Activated CD8-positive, alpha-beta T cell treated with anti-CD3 and anti-CD28 coated beads for 36 hours (primary cell): ENCODE data around the gene LRRC72. TPM values are rescaled to one million over a fixed set of nuclear protein-coding genes. Genes with fewer than 3 reads are reported as not detected.
"Not testable (repeated sequence)": the region's sequence is repeated elsewhere in the genome, so short reads cannot be mapped to it uniquely, and the experiment has no call there.

Source experiments
- ATAC-seq: fragments of 200-7000 bp; cut with Tn5 transposase; one replicate; pipeline ENCODE4 v1.10.0; 2021; ENCODE audit warnings: mild to moderate bottlenecking, moderate library complexity
- CTCF ChIA-PET: fragments of 350-600 bp; sonication (Branson Sonifier 250); formaldehyde crosslinking; loops from one replicate; lab custom pipeline; 2021; ENCODE audit warnings: antibody characterized with exemption; lab: Charles Lee
- POLR2A ChIA-PET: fragments of 350-600 bp; sonication (Branson Sonifier 250); formaldehyde crosslinking; loops from one replicate; lab custom pipeline; 2021; ENCODE audit warnings: antibody characterized with exemption; lab: Charles Lee
- DNase-seq: peaks from one replicate; pipeline ENCODE4 v3.0.0-alpha.2; 2020
- H3K27ac Mint-ChIP-seq: one replicate; pipeline ENCODE4 v1.8.0; 2021; ENCODE audit warnings: mild to moderate bottlenecking, mixed read lengths
- H3K27me3 Mint-ChIP-seq: one replicate; pipeline ENCODE4 v1.8.0; 2021; ENCODE audit warnings: mixed read lengths
- H3K36me3 Mint-ChIP-seq: one replicate; pipeline ENCODE4 v1.8.0; 2021; ENCODE audit warnings: low read depth, mixed read lengths
- H3K4me1 Mint-ChIP-seq: one replicate; pipeline ENCODE4 v1.8.0; 2021; ENCODE audit warnings: low read depth, mixed read lengths
- H3K4me3 Mint-ChIP-seq: one replicate; pipeline ENCODE4 v1.8.0; 2021; ENCODE audit warnings: mild to moderate bottlenecking, moderate library complexity, mixed read lengths
- H3K9me3 Mint-ChIP-seq: one replicate; pipeline ENCODE4 v1.8.0; 2021; ENCODE audit warnings: mixed read lengths
- CTCF ChIP-seq: fragments of 200-600 bp; IDR thresholded peaks from one replicate; pipeline ENCODE4 v1.8.0; 2022; ENCODE audit warnings: antibody characterized with exemption, mild to moderate bottlenecking
- intact Hi-C: fragments of 100-400 bp; cut with micrococcal nuclease; formaldehyde crosslinking; loops from one replicate; pipeline ENCODE4 v1.10.0; 2022
- total RNA-seq, 2 experiments: library from RNA; stranded (reverse); gene quantifications; one replicate each; pipeline ENCODE4 v1.2.3, GENCODE V29; 2021

The LRRC72 gene
- total RNA-seq, 2 experiments from 2014 or later, result not detected

- no peaks in the 10 kb centered on the region for H3K9me3 Mint-ChIP-seq
- H3K27me3 Mint-ChIP-seq, result no peaks in the 10 kb centered on the region
- no peaks in the 10 kb centered on the region for H3K4me1 Mint-ChIP-seq
- H3K27ac Mint-ChIP-seq, result no peak overlapping the region
- H3K36me3 Mint-ChIP-seq, result no peaks in the 10 kb centered on the region
- POLR2A ChIA-PET, result no interaction called here
- DNase-seq (no peak), ATAC-seq (no peak)
- no peak for TF ChIP-seq CTCF
- no peak overlapping the region for H3K4me3 Mint-ChIP-seq
- CTCF ChIA-PET, result interaction anchor here (1.2 to 3.8 kb wide), 3 partner anchors 8 to 10 kb away, joined by 3 to 8 read pairs (median 4); no protein-coding TSS in a partner anchor
- intact Hi-C loops, result no loop called here
Observed at GRCh38 chr7:16514271-16514670, 12.4 kb upstream of the LRRC72 start.

GRCh38 chr7:16514729-16515128 lies 11.9 kb upstream of the LRRC72 start:
- no peak for TF ChIP-seq CTCF
- H3K36me3 Mint-ChIP-seq, result no peaks in the 10 kb centered on the region
- H3K27me3 Mint-ChIP-seq, result no peaks in the 10 kb centered on the region
- ChIA-PET CTCF (interaction anchor here (1.5 to 3.8 kb wide), 2 partner anchors 10 kb away, joined by 4 to 8 read pairs; no protein-coding TSS in a partner anchor), POLR2A (no interaction called here)
- H3K4me1 Mint-ChIP-seq, result no peaks in the 10 kb centered on the region
- DNase-seq (no peak), ATAC-seq (no peak)
- no peaks in the 10 kb centered on the region for H3K9me3 Mint-ChIP-seq
- no peak overlapping the region for H3K4me3 Mint-ChIP-seq
- no peak overlapping the region for H3K27ac Mint-ChIP-seq
- intact Hi-C loops, result no loop called here

- no peak for DNase-seq
- ATAC-seq, result no peak
- H3K27me3 Mint-ChIP-seq, result no peaks in the 10 kb centered on the region
- intact Hi-C loops, result no loop called here
- ChIA-PET POLR2A (no interaction called here), CTCF (interaction anchor here (3.8 kb wide), 1 partner anchor 12 kb away, joined by 8 read pairs; no protein-coding TSS in a partner anchor)
- no peaks in the 10 kb centered on the region for H3K4me1 Mint-ChIP-seq
- H3K36me3 Mint-ChIP-seq, result no peaks in the 10 kb centered on the region
- no peaks in the 10 kb centered on the region for H3K9me3 Mint-ChIP-seq
- H3K4me3 Mint-ChIP-seq, result no peak overlapping the region
- H3K27ac Mint-ChIP-seq, result no peak overlapping the region
- TF ChIP-seq CTCF, result no peak
Observed at GRCh38 chr7:16515785-16516685, 10.6 kb upstream of the LRRC72 start.

GRCh38 chr7:16519985-16520384 lies 6.6 kb upstream of the LRRC72 start:
- H3K4me3 Mint-ChIP-seq, H3K27ac Mint-ChIP-seq, intact Hi-C loops, H3K36me3 Mint-ChIP-seq, POLR2A ChIA-PET, H3K9me3 Mint-ChIP-seq, H3K27me3 Mint-ChIP-seq, H3K4me1 Mint-ChIP-seq, ATAC-seq, DNase-seq: not testable (repeated sequence)
- CTCF ChIA-PET, result interaction anchor here (0.9 kb wide), 1 partner anchor 44 kb away, joined by 3 read pairs; no protein-coding TSS in a partner anchor

GRCh38 chr7:16524332-16524731 lies 2.3 kb upstream of the LRRC72 start:
- no peak overlapping the region for H3K27ac Mint-ChIP-seq
- H3K4me3 Mint-ChIP-seq, result no peak overlapping the region
- H3K4me1 Mint-ChIP-seq, result no peaks in the 10 kb centered on the region
- no peaks in the 10 kb centered on the region for H3K9me3 Mint-ChIP-seq
- POLR2A ChIA-PET, result no interaction called here
- TF ChIP-seq CTCF, result no peak
- ATAC-seq, result no peak
- no peaks in the 10 kb centered on the region for H3K36me3 Mint-ChIP-seq
- DNase-seq, result no peak
- no peaks in the 10 kb centered on the region for H3K27me3 Mint-ChIP-seq
- CTCF ChIA-PET, result interaction anchor here (1.2 kb wide), 1 partner anchor 9 kb away, joined by 4 read pairs; no protein-coding TSS in a partner anchor
- intact Hi-C loops, result no loop called here
